HG02623 (cell line): Measurements from ENCODE around the gene SLC4A9.

Source experiments
- ATAC-seq: cut with Tn5 transposase; IDR thresholded peaks from one replicate; pipeline ENCODE4 v1.9.1; 2021; ENCODE audit warnings: moderate library complexity; ENCODE audit not compliant: unreplicated experiment

The SLC4A9 gene, protein sequence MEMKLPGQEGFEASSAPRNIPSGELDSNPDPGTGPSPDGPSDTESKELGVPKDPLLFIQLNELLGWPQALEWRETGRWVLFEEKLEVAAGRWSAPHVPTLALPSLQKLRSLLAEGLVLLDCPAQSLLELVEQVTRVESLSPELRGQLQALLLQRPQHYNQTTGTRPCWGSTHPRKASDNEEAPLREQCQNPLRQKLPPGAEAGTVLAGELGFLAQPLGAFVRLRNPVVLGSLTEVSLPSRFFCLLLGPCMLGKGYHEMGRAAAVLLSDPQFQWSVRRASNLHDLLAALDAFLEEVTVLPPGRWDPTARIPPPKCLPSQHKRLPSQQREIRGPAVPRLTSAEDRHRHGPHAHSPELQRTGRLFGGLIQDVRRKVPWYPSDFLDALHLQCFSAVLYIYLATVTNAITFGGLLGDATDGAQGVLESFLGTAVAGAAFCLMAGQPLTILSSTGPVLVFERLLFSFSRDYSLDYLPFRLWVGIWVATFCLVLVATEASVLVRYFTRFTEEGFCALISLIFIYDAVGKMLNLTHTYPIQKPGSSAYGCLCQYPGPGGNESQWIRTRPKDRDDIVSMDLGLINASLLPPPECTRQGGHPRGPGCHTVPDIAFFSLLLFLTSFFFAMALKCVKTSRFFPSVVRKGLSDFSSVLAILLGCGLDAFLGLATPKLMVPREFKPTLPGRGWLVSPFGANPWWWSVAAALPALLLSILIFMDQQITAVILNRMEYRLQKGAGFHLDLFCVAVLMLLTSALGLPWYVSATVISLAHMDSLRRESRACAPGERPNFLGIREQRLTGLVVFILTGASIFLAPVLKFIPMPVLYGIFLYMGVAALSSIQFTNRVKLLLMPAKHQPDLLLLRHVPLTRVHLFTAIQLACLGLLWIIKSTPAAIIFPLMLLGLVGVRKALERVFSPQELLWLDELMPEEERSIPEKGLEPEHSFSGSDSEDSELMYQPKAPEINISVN

DNA sequence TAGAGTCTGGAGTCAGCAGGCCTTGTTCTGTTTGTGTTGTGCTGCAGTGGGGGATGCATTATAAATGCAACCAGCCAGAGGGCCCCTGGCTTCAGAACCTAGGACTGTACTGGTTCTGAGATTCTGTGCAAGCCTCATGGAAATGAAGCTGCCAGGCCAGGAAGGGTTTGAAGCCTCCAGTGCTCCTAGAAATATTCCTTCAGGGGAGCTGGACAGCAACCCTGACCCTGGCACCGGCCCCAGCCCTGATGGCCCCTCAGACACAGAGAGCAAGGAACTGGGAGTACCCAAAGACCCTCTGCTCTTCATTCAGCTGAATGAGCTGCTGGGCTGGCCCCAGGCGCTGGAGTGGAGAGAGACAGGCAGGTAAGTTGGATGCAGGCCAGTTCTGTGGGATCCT is at the start of gene SLC4A9:
SLC4A9 (plus strand) TSS at position 94 of the 400 bp plus-strand sequence; CDS start at position 137, 43 bp downstream.
- ATAC-seq = no peak

DNA sequence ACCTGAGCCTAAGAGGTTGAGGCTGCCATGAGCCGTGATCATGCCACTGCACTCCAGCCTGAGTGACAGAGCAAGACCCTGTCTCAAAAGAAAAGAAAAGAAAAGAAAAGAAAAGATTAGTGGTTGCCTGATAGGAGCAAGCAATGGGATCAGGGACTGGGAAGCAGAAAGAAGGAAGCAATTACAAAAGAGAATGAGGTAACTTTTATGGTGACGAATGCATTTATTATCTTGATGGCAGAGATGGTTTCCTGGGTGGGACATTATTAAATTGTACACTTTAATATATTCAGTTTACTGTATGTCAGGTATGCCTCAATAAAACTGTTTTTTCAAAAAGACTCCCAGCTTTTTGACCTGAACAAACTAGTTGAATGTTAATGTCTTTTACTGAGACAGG is 49.6 kb upstream of the SLC4A9 start:
- no peak for ATAC-seq

DNA sequence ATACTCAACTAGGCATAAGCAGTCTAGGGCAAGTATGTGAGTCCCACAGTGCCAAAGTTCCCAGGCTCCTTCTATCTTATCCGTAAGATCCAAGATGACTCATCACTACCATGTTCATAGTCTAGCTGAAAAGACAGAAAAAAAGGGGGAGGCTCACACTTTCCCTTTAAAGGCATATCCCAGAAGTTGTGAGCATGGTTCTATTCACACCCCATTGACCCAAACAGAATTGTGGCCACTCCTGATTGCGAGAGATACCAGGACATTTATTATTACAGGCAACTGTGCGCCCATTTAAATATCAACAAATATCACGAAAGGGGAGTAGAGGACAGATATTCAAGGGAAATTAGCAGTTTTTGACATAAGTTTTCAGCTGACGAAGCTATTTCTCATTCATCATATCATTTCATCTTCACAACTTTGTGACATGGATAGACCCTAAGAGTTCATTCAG is 49.0 kb upstream of the SLC4A9 start:
- ATAC-seq = no peak

DNA sequence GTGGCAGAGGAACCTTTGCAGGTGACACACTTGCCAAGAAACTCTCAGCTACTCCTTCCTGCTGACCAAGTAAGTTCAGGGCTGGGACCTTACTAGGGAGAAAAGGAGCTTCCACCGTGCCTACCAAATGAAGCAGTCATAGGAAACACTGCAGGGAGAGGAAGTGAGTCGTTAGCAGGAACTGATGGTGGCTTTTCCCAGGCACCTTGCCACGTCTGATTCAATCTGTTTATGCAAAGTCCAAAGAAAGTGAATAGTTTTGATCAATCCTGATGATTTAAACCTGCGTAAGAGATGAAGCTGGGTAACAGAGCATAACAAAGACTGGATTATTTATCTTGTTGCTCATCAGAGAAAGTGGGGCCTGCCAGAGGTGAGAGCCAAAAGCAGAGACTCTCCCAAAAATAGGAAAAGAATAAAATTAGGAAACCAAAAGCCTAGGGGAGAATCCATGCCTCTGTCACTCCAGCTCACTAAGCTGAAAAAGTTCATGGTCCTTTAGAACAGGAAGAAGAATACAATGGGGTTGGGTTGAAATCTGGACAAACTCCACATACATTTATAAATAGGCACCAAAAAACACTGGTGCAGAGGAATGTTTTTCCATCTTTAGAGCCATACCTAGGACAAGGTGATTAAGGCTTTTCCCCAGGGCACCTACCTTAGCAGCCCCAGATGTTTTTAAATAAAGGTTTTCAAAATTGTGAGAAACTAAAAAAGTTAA is 47.8 kb upstream of the SLC4A9 start:
- ATAC-seq = no peak

DNA sequence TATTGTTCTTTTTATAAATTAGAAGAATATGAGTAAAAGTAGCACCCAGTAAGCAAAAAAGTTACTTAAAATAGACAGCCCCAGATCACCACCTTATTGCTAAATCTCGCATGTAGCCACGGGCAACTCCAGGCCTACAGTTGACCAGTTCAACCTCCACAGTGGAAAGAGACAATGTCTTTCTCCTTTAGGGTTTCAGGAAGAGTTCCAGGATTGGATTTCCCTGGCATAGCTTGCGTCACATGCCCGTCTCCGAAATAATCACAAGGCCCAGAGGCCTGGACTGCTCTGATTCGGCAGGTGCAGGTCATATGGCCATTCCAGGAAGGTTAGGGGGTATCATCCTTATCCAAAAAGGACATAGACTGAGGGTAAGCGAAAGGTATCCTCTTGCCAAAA is 47.2 kb upstream of the SLC4A9 start:
- no peak for ATAC-seq

DNA sequence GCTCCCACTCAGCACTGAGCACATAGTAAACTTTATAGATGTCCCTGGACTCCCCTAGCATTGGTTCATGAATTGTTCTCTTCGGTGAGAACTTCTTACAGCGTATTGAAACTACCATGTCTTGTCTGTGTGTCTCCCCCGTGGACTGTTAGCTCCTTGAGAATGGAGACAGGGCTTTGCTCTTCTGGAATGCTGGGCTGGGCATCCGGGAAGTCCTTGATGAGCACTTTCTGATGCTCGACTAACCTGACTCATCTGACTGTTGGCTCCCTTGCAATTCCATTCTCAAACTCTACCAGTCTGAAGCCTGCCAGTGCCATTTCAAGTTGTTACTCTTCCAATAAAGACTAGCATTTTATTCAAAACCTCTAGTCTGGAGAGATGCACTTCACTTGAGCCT is 42.1 kb upstream of the SLC4A9 start:
- ATAC-seq = no peak

DNA sequence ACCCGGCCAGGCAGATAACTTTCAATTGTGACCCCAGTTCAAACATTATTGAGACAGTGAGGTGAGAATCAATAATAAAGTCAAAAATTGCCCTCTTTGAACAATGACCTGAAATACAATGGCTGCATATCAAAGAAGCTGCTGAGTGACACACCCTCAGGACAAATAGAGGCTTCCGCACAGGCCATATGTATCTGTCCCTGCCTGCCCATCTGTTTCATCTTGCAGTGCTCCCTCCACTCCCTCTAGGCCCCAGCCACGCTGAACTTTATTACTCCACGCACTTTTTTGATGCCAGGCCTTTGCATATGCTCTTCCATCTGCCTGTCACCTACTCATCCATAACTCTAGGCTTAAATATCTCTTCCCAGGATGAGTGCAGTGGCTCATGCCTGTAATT is 41.2 kb upstream of the SLC4A9 start:
- ATAC-seq = no peak

DNA sequence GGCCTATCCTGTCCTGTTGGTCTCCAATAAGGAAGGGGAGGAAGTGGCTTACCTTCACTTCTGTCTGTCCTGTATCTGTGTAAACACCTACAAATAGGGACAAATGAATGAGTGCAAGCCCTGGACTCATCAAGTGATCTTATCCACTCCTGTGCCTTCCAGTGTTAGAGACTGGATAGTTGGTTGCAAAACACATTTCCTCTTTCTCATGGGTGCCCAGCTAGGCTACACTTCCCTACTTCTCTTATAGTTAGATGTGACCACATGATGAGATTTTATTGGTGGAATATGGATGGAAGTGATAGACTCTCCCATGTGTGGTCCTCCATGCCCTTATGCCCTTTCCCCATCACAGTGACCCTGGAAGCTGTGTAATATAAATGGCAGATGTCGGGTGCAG is 40.2 kb upstream of the SLC4A9 start:
- no peak for ATAC-seq

DNA sequence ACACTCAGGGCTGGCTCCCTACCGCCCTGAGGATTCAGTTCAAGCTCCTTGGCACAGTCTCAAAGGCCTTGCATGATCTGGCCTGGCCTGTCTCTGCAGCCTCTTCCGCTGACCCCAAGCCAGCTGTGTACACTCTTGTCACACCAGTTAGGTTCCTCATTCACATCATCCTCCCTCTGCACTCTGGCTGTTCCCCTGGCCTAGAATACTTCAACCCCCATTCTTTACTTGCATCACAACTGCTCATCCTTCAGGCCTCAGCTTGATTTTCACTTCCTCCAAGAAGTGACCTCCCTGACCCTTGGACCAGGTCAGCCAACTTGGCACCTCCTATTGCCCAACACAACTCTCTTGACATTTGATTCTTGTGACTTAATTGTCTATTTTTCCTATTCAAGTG is 38.2 kb upstream of the SLC4A9 start:
- no peak for ATAC-seq

DNA sequence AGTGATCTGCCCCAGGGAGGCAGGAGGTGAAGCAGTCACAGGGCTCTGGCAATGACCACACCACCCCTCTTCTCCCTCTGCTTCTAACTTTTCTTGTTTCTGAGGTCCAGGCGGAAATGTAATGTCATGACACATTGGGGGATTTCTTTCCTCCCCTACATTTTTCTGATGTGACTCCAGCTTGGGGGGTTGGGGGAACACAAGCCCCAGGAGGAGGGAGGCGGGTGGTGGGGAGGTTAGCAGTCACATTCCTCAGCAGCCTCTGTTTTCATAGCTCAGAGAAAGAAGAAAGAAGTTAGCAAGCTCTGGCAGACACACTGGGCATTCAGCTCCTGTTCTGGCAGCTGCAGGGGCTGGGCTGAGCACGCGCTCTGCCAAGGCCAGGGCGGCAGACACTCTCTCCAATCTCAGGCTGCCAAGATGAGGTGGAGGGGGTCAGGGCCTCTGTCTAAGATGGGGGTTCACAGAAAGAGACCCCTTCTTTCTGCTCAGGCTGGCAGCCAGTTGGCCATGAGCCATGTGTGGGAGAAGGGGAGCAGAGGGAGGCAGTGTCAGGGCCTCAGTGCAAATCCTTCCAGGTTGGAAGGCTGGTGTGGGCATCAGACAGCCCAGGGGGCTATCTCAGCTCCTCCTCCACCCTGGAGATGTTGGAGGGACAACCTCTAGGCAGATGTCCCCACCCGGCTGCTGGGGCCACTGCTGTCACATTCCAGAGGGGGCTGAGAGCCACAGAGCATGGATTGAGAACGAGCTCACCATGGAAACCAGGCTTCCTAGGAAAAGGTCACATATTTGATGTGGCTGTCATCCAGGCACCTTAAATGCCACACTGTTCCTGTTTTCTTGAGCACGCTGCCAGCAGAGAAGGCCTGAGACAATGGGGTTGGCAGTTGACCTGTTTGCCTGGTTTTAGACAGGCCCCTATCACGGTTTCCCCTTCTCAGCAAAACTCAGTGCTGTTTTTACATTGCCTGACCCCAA is 37.0 kb upstream of the SLC4A9 start:
- ATAC-seq = no peak

DNA sequence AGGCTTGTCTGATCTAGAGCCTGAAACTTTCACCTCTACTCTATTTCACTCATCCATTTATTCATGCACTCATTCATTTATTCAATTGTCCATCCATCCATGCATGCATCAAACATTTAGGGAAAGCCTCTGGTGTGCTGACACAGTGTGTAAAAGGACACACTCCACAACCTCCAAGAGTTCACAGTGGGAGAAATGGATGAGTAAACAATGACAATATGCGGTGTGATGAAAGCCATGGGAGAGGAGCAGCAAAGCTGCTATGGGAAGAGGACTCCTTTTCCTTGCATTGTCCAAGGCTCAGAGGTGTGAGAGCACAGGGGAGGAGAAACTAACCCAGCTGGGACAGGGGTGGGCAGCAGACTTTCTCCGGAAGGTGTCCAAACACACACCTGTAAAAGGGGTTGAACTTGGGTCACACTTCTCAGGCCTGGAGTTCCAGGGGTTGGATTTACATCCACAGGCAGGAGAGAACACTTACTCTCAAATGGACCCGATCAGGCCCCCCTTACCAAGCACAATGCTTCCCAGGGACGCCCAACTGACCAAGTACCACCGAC is 35.9 kb upstream of the SLC4A9 start:
- no peak for ATAC-seq

DNA sequence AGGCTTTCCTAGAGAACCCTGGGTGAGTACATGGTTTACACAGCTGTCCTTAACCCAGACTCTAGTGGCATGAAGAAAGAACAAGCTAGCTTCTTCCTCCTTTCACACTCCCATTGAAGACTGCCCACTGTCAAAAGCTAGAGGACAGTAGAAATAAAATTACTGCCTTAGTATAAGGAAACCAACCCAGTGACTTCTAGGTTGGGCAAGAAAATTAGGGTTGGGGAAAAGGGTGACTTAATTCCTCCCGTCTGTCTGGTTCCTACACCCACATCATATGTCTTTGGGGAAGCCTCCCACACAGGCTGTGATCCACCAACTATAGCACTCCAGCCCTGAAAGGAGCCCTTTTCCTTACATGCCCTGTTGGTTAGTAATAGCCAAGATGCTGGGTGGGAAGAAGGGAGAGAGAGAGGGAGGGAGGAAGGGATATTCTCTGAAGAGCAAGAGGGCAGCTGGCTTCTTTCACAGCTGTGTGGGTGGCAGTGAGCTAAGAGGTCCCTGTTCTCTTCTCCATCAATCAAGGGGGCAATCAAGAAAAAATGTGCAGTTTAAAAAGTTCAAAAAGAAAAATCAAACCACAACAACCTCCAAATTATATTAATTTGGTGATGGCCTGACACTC is 35.3 kb upstream of the SLC4A9 start:
- ATAC-seq = no peak

DNA sequence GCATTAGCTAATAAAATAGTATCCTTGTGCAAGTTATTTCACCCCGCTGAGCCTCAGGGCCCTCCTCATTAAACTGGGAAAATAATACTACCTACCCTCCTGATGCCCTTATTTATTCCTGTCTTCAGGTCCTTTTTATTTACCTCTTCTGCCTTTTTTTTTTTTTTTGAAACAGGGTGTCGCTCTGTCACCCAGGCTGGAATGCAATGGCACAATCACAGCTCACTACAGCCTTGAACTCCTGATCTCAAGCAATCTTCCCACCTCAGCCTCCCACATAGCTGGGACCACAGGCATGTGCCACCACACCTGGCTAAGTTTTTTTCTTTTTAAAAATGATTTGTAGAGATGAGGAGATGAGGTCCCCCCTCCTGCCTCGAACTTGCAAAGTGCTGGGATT is 34.5 kb upstream of the SLC4A9 start:
- no peak for ATAC-seq

DNA sequence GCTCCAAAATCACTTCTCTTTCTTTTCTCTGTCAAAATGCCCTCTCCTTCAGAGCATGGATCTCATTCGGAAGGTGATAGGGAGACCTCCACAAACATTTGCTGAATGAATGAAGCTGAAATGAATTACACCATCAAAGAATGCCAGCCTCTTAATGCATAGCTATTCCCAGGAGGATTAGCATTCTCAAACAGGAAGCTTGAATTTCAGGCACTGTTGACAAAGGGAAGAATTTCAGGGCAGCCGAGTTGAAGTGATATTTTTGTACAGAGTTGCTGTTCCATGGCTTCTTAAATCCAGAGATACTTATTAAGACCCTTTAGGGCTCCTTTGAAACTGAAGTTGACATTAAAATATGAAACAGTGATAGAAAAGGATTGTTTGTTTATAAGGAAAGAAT is 32.4 kb upstream of the SLC4A9 start:
- no peak for ATAC-seq

DNA sequence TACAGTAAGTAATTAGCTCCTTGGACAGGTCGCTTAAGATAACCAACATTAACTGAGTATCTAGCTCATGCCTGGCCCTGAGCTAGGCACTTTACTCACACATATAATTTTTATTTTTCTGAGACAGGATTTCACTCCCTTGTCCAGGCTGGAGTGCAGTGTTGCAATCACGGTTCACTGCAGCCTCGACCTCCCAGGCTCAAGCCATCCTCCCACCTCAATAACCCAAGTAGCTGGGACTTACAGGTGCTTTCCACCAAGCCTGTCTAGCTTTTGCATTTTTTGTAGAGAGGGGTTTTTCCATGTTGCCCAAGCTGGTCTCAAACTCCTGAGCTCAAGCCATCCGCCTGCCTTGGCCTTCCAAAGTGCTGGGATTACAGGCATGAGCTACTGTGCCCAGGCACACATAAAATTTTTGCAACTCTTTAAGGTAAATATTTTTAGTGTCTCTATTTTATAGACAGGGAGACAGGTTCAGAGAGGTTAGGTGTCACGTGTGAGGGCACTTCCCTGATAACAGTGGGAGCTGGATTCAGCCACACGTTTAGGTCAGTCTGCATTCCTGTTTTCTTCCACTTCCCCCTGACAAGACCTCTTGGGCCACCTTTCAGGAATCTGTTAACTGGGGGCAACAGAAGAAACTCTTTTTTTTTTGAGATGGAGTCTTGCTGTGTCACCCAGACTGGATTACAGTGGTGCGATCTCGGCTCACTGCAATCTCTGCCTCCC is 31.8 kb upstream of the SLC4A9 start:
- ATAC-seq = no peak

DNA sequence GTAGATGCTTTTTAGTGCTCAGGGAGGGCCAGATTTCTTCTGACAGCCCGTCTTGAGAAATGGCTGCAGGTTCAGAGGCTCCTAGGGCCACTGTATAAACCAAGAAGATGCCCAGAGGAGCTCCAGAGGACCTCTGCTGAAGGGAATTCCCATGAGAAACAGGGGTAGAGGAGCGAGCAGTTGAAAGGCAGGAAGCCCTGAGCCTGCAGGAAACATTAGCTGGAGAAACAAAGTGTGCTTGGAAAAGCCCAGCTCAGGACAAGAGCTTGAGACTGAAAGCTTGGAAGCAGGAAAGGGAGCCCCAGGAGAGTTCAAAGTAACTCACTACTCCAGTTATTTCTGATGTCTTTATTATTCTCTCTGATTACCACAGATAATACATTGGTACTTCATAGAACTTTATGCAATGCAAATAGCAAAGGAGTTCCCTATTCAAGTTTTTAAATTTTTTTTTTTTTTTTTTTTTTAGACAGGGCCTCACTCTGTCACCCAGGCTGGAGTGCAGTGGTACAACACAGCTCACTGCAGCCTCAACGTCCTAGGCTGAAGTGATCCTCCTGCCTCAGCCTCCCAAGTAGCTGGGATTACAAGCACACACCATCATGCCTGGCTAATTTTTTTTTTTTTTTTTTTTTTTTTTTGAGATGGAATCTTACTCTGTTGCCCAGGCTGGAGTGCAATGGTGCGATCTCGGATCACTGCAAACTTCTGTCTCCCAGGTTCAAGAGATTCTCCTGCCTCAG is 30.1 kb upstream of the SLC4A9 start:
- no peak for ATAC-seq

DNA sequence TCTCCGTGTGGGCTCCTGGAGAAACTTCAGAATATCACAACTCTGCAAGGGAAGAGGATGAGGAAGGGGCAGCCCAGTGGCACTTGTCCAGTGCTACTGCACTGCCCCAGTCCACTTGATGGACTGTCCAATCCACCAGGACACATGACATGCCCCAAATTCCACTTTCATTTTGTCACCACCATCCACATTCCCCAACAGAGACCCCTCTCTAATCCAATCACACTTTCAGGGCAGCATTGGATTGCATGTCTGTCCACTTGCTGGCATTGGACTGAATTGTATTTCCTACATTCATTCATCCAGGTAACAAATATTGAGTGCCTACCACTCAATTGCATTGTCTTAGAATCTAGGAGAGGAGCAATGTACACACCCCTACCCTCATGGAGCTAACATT is 28.4 kb upstream of the SLC4A9 start:
- ATAC-seq = no peak

DNA sequence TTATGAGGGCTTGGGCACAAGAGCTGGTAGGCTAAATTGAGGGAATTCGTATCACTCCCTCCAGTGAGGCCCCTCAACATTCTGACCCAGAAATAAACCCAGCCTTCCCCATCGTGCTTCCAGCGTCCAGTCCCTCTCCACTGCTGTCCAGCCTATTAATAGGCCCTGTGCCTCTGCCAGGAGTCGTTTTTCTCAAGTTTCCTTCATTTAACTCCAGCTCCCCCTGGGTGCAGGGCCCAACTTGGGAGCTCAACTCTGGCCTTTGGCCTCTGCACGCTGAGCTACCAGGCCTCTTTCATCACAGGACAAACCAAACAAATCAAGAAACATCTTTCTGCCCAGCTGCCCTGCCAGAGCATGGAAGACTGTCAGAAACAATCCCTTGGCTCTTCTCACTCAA is 23.6 kb upstream of the SLC4A9 start:
- ATAC-seq = no peak
